ENCODE results near the gene SNAPC4.

Gene SNAPC4

GRCh38 chr9:136400038-136400834, at the start of gene SNAPC4:
Gene SNAPC4, minus strand, starts transcription at chr9:136400170. Its CDS starts 1,742 bp downstream, at chr9:136398428.
- DNase-seq = no peak

GRCh38 chr9:136448655-136449054, 48.7 kb upstream of the SNAPC4 start:
- DNase-seq = no peak

GRCh38 chr9:136447173-136447778, 47.3 kb upstream of the SNAPC4 start:
- no peak for DNase-seq

- DNase-seq = no peak
Observed at GRCh38 chr9:136445799-136446198, 45.8 kb upstream of the SNAPC4 start.

GRCh38 chr9:136444102-136444501, 44.1 kb upstream of the SNAPC4 start:
- DNase-seq = no peak

GRCh38 chr9:136443687-136444086, 43.7 kb upstream of the SNAPC4 start:
- no peak for DNase-seq

GRCh38 chr9:136443087-136443486, 43.1 kb upstream of the SNAPC4 start:
- DNase-seq = no peak

GRCh38 chr9:136442265-136442664, 42.3 kb upstream of the SNAPC4 start:
- DNase-seq = no peak

- DNase-seq = no peak
Observed at GRCh38 chr9:136441681-136442245, 41.8 kb upstream of the SNAPC4 start.

- no peak for DNase-seq
Observed at GRCh38 chr9:136441191-136441680, 41.3 kb upstream of the SNAPC4 start.

- DNase-seq = no peak
Observed at GRCh38 chr9:136439481-136440408, 39.8 kb upstream of the SNAPC4 start, which contains the start of gene INPP5E. Gene INPP5E, minus strand, starts transcription at chr9:136439845. Its CDS starts 426 bp downstream, at chr9:136439419.

GRCh38 chr9:136438548-136439480, 38.8 kb upstream of the SNAPC4 start:
- DNase-seq = no peak

GRCh38 chr9:136437839-136438547, 38.0 kb upstream of the SNAPC4 start:
- no peak for DNase-seq

GRCh38 chr9:136437430-136437829, 37.5 kb upstream of the SNAPC4 start:
- DNase-seq = no peak

- no peak for DNase-seq
Observed at GRCh38 chr9:136436055-136436634, 36.2 kb upstream of the SNAPC4 start.

GRCh38 chr9:136434580-136435169, 34.7 kb upstream of the SNAPC4 start:
- no peak for DNase-seq

GRCh38 chr9:136433849-136434579, 34.0 kb upstream of the SNAPC4 start:
- no peak for DNase-seq

GRCh38 chr9:136433043-136433715, 33.2 kb upstream of the SNAPC4 start:
- DNase-seq = no peak

- DNase-seq = no peak
Observed at GRCh38 chr9:136432591-136432990, 32.6 kb upstream of the SNAPC4 start.

Measured in NCI-H524 treated with DMSO at 0.1 percent for 48 hours (cell line).